ENCODE measurements around the gene PAWR. TPM values are rescaled to one million over a fixed set of nuclear protein-coding genes. Genes with fewer than 3 reads are reported as not detected.

The PAWR gene
- total RNA-seq, 1 donor from 2014 or later, result 69.2 TPM

GRCh38 chr12:79591988-79592387 lies 98.8 kb downstream of the PAWR start:
- no peak for DNase-seq (ENCODE audit: low read depth)
- Histone ChIP-seq H3K27me3 (ENCODE audit: control insufficient read depth, insufficient read depth, low read length) (no peaks in the 10 kb centered on the region), H3K36me3 (ENCODE audit: control insufficient read depth, insufficient read depth, low read length) (peaks cover 3% of the 10 kb centered on the region), H3K4me3 (ENCODE audit: low read depth, low read length) (no peak overlapping the region)
- no peak for TF ChIP-seq CTCF (IDR thresholded peaks at IDR 0.05; ENCODE audit: insufficient read depth, low read length, severe bottlenecking)
- FAIRE-seq, result no peak

- Histone ChIP-seq H3K27me3 (ENCODE audit: control insufficient read depth, insufficient read depth, low read length) (no peaks in the 10 kb centered on the region), H3K4me3 (ENCODE audit: low read depth, low read length) (no peak overlapping the region), H3K36me3 (ENCODE audit: control insufficient read depth, insufficient read depth, low read length) (peaks cover 3% of the 10 kb centered on the region)
- DNase-seq (ENCODE audit: low read depth) (no peak), FAIRE-seq (no peak)
- TF ChIP-seq CTCF (IDR thresholded peaks at IDR 0.05; ENCODE audit: insufficient read depth, low read length, severe bottlenecking), result no peak
Measured at GRCh38 chr12:79590751-79591150, 100.0 kb downstream of the PAWR start.

GRCh38 chr12:79587368-79587767 lies 103.4 kb downstream of the PAWR start:
- peaks cover 2% of the 10 kb centered on the region for H3K36me3 ChIP-seq (ENCODE audit: control insufficient read depth, insufficient read depth, low read length)
- no peak overlapping the region for H3K4me3 ChIP-seq (ENCODE audit: low read depth, low read length)
- H3K27me3 ChIP-seq (ENCODE audit: control insufficient read depth, insufficient read depth, low read length), result no peaks in the 10 kb centered on the region
- DNase-seq (ENCODE audit: low read depth), result no peak
- no peak for FAIRE-seq
- TF ChIP-seq CTCF (IDR thresholded peaks at IDR 0.05; ENCODE audit: insufficient read depth, low read length, severe bottlenecking), result no peak

- peaks cover 4% of the 10 kb centered on the region for H3K36me3 ChIP-seq (ENCODE audit: control insufficient read depth, insufficient read depth, low read length)
- no peak for TF ChIP-seq CTCF (IDR thresholded peaks at IDR 0.05; ENCODE audit: insufficient read depth, low read length, severe bottlenecking)
- no peak for DNase-seq (ENCODE audit: low read depth)
- no peaks in the 10 kb centered on the region for H3K27me3 ChIP-seq (ENCODE audit: control insufficient read depth, insufficient read depth, low read length)
- no peak overlapping the region for H3K4me3 ChIP-seq (ENCODE audit: low read depth, low read length)
- no peak for FAIRE-seq
Measured at GRCh38 chr12:79585147-79585546, 105.6 kb downstream of the PAWR start.

GRCh38 chr12:79573820-79574219 lies 116.9 kb downstream of the PAWR start:
- FAIRE-seq, result no peak
- Histone ChIP-seq H3K27me3 (ENCODE audit: control insufficient read depth, insufficient read depth, low read length) (no peaks in the 10 kb centered on the region), H3K4me3 (ENCODE audit: low read depth, low read length) (no peak overlapping the region), H3K36me3 (ENCODE audit: control insufficient read depth, insufficient read depth, low read length) (peaks cover 11% of the 10 kb centered on the region)
- no peak for TF ChIP-seq CTCF (IDR thresholded peaks at IDR 0.05; ENCODE audit: insufficient read depth, low read length, severe bottlenecking)
- no peak for DNase-seq (ENCODE audit: low read depth)

- no peak for TF ChIP-seq CTCF (IDR thresholded peaks at IDR 0.05; ENCODE audit: insufficient read depth, low read length, severe bottlenecking)
- DNase-seq (ENCODE audit: low read depth) (no peak), FAIRE-seq (no peak)
- Histone ChIP-seq H3K4me3 (ENCODE audit: low read depth, low read length) (no peak overlapping the region), H3K36me3 (ENCODE audit: control insufficient read depth, insufficient read depth, low read length) (peaks cover 11% of the 10 kb centered on the region), H3K27me3 (ENCODE audit: control insufficient read depth, insufficient read depth, low read length) (no peaks in the 10 kb centered on the region)
Measured at GRCh38 chr12:79569679-79570078, 121.1 kb downstream of the PAWR start.
